ENCODE measurements around the gene MED29.
A peak's percentile ranks its signal among the peaks of the same experiment; 100 is the strongest.

The MED29 gene

GRCh38 chr19:39390751-39391437 is at the start of gene MED29, which contains the start of gene PAF1:
TSS of gene MED29 (plus strand) at chr19:39391378. CDS start at chr19:39391423, 45 bp downstream.
TSS of gene PAF1 (minus strand) at chr19:39391106. CDS start at chr19:39390864, 242 bp downstream.
- peak; percentile 99 for DNase-seq

DNA sequence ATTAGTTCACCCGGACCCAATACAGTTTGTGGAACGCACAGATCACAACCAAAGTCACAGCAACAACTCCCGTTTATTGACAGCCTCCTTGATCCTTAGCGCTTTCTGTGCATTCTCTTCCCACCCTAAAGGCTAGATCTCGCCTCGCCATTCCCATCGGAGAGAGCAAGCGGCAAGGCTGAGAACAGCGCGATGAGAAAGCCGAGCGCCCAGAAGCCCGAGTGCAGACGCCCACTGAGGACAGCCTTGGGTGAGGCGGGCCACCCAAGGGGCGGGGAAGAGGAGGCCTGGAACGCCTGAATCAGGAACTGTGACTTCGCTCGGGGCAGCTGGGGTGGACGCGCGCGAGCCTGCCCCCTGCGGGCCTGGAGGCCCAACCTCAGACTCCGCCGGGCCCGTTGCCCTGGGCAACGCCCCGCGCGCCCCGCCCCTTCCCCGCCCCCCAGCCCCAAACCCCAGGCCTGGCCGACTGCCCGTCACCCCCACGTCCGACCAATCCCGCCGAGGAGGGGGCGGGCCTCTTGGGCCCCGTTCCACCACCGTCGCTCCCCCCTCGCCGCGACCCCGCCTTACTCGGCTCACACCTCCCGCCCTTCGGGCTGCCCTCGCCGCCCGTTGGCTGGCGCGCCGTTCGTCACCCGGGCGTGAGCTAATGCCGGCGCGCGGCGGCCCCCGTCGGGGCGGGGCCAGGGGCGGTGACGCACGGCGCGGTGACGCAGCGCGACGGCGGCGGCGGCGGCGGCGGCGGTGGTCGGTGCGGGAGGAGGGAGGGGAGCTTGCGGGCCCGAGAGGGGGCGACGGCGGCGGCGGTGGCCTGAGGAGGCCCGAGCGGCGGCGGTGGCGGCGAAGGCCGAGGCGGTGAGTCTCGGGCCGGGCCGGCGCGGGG is 49.2 kb upstream of the MED29 start, which contains the start of gene SAMD4B:
Gene SAMD4B, plus strand, starts transcription at position 703 of the 886 bp plus-strand sequence. CDS start 14,473 bp downstream, outside the sequence.
- DNase-seq, result peak; percentile 95

DNA sequence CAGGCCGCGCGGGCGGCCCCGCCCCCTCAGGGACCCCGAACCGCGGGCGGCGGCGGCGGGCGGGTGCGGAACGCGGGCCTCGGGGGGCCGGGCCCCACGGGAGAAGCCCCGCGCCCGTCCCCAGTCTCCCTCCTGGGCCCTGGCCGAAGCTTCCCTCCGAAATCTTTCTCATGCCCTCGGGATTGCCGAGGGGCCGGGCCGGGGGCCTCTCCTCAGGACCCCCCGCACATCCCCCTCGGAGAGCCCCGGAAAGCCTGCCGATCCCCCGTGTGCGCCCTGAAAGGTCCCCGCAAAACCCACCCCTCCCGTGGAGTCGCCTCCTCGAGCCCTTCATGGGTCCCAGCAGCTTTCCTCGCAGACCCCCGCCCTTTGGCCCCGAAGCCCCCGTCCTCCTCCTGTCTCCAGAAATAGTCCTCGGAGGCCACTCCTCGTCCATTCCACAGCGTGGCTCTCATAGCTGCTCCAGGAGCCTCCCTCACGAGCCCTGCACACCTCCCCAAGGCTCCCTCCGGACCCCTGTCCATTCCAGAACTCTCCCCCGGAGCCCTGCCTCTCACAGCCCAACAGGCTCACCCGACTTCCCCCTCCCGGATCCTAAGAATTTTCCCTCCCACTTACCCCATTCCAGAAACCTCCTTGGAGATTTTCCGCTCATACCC is 48.4 kb upstream of the MED29 start:
- DNase-seq, result no peak

GRCh38 chr19:39345956-39346355 is 45.2 kb upstream of the MED29 start:
- DNase-seq, result no peak

- no peak for DNase-seq
Measured at GRCh38 chr19:39347332-39348164, 43.6 kb upstream of the MED29 start.

DNA sequence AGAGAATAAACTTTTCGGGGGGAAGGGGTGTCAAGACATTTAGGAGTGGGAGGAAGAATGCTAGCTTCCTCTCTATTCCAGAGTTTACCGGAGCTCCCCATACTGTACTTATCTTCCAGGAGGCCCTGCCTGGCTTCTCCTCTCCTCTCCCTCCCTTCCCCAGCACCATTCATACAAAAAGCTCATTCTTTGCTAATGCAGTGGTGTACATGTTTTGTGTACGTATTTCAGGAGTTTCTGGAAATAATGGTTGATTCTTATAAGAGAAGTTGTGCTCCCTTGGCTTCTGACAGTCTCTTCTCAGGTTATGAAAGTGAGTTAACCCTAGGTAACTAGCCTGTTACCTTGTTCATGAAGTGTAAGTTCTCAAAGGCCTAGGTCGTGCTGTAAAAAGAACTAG is 41.9 kb upstream of the MED29 start:
- DNase-seq, result no peak

- DNase-seq, result no peak
Measured at GRCh38 chr19:39350156-39350555, 41.0 kb upstream of the MED29 start.

GRCh38 chr19:39351537-39352064 is 39.6 kb upstream of the MED29 start:
- DNase-seq, result no peak

- DNase-seq, result no peak
Measured at GRCh38 chr19:39352381-39353255, 38.6 kb upstream of the MED29 start.

GRCh38 chr19:39355253-39355652 is 35.9 kb upstream of the MED29 start:
- no peak for DNase-seq

- DNase-seq, result no peak
Measured at GRCh38 chr19:39356073-39356472, 35.1 kb upstream of the MED29 start.

- no peak for DNase-seq
Measured at GRCh38 chr19:39356647-39357046, 34.5 kb upstream of the MED29 start.

DNA sequence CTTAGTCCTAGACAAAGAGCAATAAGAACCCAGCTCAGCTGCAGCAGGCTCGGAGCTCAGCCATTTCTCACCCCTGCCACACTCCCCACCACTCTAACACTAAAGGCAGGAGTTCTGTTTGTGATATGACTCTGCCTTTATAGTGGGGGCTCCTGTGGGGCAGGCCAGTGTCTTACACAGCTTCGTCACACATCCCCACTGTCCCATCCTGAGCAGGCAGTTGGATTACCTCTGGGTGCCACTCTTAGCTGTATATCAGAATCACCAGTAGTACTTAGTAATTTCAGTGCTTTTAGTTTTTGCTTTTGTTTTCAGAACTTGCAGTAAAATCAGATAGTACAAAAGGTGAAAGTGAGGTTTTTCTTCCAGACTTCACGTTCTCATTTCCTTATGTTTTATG is 32.2 kb upstream of the MED29 start:
- DNase-seq, result no peak

GRCh38 chr19:39360599-39360998 is 30.6 kb upstream of the MED29 start:
- no peak for DNase-seq

DNA sequence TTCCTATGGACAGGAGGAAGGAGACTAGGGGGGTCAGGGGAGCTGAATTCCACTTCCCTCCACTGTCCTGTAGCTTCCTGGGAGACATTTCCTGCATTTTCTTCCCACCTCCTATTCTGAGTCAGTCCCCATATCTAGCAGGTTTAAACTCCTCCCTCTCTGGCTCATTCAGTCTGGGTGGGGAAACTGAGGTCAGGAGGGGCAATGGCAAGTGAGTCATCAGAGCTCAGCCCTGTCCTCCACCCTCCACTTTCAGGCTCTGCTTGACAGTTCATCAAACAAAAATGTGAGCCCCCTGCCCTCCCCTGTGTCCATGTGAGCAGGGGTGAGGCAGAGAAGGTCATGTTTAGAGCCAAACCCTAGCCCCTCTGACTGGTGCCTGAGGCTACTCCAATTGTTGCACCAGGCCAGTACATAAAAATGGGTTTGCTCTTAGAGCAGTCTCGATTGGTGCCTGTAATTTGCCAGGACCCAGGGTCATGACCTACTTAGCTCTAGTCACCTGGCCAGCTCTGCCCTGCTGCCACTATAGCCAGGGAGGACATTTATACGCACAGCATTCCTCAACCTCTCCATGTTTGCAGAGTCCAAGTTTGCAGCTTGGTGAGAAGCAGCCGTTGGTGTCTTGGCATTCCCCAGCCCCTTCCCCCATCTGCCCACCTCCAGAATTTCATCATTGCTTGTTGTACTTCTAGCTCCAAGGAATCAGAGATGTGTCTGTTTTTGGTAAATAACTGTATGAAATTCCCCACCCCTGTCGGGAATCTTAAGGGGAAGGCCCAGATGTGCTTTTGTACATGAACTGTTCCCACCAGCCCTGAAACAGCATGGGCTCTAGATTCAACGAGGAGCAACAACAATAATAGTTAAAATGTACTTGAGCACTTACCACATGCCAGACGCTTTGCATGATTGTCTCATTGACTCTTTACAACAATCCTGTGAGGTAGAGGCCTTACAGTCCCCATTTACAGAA is 28.2 kb upstream of the MED29 start:
- DNase-seq, result no peak

- DNase-seq, result no peak
Measured at GRCh38 chr19:39363901-39364457, 27.2 kb upstream of the MED29 start.

DNA sequence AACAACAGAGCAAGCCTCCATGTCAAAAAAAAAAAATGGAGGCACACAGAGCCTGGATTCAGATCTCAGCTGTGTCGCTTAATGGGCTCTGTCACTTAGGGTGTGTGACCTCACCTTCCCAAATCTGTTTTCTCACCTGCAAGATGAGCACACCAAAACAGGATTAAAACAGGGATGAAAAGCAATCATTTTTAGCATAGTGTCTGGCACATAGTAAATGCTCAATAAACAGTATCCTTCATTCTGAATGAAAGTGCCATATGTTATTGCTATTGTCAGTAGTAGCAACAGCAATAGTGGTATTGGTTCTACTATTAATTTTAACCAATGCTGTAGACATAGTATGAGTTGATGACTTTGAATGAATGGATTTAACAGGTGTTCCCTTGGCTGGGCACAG is 25.6 kb upstream of the MED29 start:
- no peak for DNase-seq

- no peak for DNase-seq
Measured at GRCh38 chr19:39369200-39369599, 22.0 kb upstream of the MED29 start.

DNA sequence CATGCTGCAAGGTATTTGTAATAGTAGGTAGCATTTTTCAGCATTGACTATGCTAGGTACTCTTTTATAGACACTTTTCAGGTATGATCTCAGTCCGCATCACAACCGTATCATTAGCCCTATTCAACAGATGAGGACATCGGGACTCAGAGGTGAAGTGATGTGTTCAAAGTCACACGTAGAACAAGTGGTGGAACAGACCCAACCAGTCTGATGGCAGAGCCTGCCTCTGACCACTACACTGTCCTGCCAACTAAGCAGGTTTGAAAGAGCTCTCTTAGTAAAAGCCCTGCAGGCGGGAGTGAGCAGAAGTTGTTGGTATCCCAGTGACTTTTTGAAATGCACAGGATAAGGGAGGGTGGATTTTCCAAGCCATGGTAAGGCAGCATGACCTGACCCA is 20.4 kb upstream of the MED29 start:
- no peak for DNase-seq

Data from NCI-H1436 treated with DMSO at 0.1 percent for 48 hours (cell line).